RPMI7951 (cell line): Measurements from ENCODE around the gene CTXN1. TPM values are rescaled to one million over a fixed set of nuclear protein-coding genes. Genes with fewer than 3 reads are reported as not detected.
"Not testable (repeated sequence)": the region's sequence is repeated elsewhere in the genome, so short reads cannot be mapped to it uniquely, and the experiment has no call there.

Source experiments
- DNase-seq: peaks from one replicate; pipeline ENCODE4 v3.0.0-alpha.2; 2012; ENCODE audit warnings: low read depth
- total RNA-seq: library from RNA; depleted of rRNA; stranded (reverse); fragments of >200 nt; shearing (Covaris generic); gene quantifications from 2 replicates; pipeline ENCODE4 v1.2.3, GENCODE V29; 2014

The CTXN1 gene
- total RNA-seq, 1 experiment from 2014 or later = 1.2 TPM

DNA sequence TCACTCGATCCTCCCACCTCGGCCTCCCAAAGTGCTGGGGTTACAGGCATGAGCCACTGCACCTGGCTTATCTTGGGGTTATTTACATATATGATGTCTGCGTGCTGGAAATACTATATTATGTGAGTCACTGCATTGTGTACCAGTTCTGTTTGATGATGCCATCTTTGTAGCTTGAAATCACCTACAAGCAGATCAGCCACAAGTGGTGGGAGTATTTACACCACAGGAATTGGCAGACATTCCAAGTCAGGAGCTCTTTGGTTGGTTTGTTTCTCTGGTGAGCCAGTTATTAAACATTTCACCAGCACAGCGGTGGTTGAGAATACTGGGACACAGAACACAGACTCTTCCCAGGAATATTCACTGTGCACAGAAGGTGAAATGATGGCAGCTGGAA is 22.0 kb upstream of the CTXN1 start:
- DNase-seq = no peak

DNA sequence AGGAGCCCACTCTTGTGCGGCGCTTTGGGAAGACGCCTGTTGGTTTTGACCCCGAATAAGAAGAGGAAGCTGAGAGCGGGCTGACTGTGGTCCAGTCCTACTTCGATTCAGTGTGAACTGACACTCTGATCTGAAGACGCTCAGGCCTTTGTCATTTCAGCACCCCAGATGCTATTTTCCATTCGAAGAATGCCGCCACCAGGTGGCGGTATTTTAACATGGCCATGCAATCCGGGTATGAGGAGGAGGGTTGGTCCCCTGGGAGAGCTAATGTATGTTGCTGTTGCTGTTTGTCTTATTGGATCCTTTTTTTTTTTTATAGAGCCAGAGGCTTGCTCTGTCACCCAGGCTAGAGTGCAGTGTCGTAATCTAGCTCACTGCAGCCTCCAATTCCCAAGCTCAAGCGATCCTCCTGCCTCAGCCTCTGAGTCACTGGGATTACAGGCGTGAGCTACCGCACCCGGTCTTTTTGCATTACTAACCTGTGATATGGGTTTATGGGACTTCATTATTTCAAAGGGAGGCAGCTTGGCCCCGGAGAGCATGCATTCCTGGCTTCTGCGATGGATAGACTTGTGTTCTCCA is 18.3 kb upstream of the CTXN1 start:
- DNase-seq = peak; percentile 86

DNA sequence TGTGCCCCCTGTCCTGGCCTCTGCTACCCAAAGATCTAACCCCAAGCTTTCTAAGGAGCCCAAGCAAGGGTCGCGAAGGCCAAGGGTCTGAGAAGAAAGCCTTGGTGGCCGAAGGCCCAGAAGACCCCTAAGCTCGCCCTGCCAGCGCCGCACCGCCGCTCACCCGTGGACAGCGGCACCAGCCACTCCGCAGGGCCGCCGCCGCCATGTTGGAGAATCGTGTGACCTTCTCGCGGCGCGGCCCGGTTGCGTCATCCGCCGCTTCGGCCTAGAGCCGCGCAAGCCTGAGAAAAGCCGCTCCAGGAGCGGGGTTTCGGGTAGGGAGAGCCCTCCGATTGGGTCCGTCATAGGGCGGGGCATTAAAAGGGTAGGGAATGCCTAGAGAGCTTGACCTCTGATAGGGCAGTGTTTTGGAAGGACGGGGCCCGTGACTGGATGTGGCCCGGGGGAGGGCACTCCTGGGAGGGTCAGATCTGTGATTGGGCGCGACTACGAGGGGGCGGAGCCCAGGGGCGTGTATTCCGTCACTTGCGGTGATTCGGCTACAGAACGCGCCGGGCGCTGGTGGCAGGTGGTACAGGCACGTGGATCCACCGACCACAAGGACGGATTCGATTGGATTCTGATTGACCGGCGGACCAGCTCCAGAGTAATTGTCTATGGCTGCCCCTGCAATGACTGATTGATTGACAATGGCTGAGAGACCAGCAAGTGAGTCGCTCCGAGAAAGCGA is 17.7 kb upstream of the CTXN1 start, which contains the start of gene TIMM44:
TSS of gene TIMM44 (minus strand) at position 223 of the 733 bp plus-strand sequence. CDS start at position 208, 15 bp downstream.
- DNase-seq = peak; percentile 100

DNA sequence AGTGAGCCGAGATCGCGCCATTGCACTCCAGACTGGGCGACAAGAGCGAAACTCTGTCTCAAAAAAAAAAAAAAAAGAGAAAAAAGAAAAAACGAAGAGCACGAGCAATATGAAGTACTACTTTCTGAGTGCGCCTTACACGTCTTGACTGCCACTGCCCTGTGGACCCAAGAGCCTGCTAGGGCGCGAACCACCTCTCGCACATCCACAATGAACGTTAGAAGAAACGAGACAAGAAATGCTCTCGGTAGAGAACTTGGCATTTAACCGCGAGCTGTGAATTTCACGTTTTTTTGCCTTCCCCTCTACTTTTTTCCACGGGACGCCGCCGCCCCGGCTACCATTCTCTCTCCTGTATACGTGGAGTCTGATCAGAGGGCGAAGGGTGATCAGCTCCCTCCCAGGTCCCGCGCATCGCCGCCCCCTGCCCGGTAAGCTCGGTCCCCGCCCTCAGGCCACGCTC is 17.1 kb upstream of the CTXN1 start:
- no peak for DNase-seq

DNA sequence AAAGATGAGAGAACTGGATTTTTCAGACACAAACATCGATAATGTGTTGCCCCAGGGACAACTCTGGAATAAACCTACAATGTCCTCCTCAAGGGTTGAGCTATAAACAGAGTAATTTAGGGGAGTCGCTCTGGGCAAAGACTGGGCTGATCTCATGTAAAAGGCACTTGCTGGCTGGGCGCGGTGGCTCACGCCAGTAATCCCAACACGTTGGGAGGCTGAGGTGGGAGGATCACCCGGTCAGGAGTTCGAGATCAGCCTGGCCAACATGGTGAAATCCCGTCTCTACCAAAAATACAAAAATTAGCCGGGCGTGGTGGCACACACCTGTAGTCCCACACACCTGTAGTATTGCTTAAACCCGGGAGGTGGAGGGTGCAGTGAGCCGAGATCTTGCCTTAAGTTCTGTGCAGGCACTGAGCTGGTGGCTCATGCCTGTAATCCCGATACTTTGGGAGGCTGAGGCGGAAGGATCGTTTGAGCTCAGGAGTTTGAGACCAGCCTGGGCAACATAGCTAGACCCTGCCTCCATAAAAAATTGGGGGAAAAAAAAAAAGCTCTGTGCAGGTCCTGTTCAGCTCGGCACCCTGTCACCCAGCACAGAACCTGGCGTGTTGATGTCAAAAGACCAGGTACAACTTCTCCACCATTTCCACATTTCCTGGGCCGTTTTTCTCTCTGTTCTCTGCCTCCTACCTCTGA is 16.1 kb upstream of the CTXN1 start:
- no peak for DNase-seq

DNA sequence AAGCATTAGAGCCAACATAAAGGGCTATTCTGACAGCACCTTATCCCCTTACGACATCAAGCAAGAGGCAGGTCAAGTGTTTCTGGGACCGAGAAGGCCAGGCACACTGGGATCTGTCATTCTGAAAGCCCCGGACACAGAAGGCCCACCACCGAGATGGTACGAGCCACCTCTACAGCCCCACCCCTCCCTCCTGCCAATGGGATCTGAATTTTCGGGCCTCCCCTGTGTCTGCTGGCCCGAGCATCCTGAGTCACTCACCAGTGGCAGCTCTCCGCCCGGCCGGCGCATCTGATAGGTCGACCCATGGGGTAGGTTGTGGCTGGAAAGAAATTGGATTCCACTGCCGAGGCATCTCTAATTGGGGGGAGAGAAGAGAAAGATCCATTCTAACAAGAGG is 14.9 kb upstream of the CTXN1 start:
- DNase-seq = no peak

DNA sequence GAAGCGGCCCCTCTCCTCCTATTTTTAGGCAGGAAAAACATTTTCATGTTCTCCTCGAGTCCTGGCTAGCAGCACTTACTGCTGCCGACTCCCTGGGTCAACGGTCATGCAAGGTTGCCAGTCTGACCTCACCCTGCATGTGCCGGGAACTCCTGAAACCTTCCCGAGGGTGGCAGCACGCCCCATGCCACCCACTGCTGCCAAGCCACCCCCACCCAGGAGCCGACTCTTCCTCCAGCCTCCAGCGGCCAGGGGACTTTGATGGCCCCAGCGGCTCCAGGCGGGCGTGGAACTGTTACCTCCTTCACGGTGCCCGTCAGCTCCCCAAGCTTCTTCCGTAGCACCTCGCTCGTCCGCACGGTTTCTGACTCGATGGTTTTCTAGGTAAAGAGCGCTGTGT is 8.8 kb upstream of the CTXN1 start:
- no peak for DNase-seq

DNA sequence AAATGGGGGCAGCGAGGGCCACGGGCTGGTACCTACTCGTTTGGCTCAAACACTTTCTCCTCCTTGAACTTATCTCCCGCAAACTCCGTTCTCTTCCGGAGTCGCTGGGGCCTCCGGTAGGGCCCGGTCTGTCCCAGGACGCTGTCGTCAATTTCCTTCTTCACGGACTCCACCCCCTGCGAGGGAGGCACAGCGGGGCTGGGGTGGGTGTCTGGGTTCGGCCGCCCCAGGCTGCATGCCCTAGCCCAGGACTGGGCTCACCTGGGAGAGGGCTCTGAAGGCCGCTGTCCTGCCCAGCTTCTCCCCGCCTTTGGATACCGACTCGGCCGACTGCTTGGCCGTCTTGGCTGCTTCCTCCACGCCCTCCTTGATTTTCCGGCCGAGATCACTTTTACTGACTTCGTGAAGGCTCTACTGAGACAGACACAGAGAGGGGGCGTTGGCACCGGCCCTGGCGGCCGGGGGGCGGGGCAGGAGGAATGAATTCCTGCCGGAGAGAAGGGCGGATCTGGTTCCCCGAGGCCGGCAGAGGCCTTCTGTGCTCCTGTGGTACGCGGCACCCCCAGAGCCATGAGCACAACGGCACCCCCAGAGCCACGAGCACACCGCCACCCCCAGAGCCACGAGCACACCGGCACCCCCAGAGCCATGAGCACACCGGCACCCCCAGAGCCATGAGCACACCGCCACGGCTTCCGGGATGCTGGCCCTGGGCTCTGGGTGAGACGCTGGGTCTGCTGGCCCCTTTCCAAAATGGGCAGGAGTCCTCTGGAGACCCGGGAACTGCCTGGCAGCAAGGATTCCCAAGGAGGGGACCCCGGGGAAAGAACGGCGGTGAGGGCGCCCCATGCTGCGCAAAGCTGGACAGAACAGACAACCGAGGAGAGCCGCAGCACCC is 8.1 kb upstream of the CTXN1 start:
- no peak for DNase-seq

DNA sequence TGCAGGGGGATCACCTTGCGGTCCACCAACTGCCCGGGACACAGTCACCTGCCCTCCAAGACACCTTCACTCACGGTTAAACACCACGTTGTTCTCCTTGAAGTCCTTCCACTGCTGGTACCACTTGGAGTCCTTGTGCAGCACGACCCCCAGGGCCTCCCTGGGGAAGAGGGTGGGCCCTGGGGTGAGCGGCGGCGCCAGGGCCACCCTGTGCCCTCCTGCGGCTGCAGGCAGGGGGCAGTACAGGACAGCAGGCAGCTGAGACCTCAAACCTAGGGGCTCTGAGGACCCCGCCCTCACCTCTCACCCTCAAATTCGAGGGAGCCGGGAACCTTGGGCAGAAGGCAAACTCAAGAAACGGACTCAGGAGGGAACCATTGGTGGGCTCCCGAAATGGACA is 7.5 kb upstream of the CTXN1 start:
- no peak for DNase-seq

DNA sequence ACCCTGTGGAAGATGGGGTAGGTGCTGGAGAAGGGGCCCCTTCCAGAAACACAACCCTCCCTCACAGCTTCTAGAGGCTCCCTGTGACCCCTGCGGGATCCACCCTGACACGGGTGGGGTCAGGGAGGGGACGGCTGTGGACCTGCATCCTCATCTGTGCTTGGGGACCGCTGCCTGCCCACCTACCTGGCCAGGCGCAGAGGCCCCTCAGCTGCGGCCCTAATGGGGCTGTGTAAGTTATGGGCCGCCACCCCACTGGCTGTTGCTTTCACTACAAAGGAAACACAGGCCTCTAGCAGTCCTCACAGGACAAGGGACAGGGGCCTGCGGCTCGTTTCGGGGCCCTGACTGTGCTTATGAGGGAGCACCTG is 7.0 kb upstream of the CTXN1 start:
- DNase-seq = no peak

DNA sequence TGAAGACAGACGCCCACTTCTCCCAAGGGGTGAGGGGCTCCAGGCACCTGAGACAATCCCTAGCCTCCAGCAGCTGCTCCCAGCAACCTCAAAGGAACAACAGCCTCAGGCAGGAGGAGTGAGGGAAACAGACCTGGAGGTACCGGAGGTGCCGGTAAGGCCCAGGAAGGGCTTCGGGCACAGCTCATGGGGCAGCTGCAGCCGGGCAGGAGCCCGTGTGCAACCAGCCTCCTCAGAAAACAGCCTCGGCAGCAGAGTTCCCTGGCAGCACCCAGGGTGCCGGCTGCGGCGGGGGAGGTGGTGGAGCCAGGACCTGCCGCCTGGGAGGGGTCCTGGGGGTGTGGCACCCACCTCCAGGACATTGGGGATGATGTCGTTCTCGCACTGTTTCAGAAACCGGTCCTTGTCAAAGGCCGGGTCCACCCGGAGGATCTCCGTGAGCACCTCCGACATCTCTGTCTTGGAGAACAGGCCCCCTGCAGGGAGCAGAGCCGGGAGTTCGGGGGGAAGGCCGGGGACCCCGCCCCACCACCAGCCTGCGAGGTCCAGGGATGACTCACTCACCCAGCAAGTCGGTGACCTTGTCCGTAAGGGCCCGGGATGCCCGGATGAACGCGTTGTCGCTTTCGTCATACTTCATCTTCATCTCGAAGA is 6.5 kb upstream of the CTXN1 start:
- DNase-seq = no peak

DNA sequence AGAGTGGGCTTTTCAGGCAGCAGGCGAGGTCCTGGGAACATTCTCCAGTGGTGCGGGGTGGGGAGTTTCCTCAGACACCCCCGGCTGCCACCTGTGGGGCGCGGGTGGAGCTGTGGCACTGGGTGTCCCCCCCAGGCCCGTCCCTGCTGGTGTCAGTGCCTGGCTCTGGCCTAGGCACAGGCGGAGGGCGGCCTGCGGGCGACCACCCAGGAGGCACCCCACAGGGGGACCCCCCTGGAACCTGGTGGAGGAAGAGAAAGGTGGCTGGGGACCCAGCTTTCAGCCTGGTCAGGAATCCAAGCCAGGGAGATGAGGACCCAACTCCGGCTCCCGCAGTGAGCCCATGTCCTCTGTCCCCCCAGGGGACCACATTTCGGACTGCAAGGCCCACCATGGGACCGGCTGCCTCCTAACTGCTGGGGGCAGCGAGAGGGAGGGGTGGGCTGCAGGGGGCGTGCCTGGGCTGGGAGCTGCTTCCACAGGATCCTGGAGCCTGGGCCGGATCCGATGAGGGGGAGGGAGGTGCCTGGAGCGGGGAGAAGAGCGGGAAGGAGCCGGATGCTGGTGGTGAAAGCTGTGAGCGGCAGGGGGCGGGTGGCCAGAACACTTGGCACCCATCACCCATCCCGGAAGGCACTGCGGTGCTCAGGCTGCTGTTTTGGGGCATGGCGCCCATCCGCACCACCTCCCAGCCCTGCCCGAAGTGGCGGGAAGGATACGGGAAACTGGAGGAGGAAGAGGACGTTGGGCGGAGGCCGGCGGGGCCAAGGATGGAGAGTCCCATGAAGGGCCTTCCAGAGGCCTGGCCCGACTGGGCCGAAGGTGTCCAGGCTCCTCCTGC is 5.5 kb upstream of the CTXN1 start:
- no peak for DNase-seq

DNA sequence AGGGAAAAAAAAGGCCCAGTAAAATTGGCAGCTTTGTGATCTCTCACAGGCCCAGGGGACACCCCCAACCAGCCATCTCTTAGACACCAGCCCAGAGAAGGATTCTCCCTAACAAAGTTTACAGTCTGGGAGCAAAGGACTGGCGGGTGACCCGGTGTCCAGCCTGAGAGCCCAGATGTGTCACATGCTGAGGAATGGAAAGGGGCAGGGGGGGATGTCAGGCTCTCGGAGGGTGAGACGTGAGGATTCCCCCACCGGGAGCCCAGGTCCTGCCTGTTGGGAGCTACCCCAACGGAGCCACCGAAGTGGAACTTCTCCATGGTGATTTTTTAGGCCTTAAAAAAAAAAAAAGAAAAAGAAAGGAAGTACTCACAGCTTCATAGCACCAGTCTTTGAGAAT is 4.8 kb upstream of the CTXN1 start:
- no peak for DNase-seq

DNA sequence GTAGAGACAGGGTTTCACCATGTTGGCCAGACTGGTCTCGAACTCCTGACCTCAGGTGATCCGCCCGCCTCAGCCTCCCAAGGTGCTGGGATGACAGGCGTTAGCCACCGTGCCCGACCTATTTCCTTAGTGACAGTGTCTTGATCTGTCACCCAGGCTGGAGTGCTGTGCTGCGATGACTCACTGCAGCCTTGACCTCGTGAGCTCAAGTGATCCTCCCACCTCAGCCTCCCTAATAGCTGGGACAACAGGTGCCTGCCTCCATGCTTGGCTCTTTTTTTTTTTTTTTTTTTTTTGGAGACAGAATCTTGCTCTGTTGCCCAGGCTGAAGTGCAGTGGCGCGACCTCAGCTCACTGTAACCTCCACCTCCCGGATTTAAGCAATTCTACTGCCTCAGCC is 4.1 kb upstream of the CTXN1 start:
- DNase-seq = not testable (repeated sequence)

DNA sequence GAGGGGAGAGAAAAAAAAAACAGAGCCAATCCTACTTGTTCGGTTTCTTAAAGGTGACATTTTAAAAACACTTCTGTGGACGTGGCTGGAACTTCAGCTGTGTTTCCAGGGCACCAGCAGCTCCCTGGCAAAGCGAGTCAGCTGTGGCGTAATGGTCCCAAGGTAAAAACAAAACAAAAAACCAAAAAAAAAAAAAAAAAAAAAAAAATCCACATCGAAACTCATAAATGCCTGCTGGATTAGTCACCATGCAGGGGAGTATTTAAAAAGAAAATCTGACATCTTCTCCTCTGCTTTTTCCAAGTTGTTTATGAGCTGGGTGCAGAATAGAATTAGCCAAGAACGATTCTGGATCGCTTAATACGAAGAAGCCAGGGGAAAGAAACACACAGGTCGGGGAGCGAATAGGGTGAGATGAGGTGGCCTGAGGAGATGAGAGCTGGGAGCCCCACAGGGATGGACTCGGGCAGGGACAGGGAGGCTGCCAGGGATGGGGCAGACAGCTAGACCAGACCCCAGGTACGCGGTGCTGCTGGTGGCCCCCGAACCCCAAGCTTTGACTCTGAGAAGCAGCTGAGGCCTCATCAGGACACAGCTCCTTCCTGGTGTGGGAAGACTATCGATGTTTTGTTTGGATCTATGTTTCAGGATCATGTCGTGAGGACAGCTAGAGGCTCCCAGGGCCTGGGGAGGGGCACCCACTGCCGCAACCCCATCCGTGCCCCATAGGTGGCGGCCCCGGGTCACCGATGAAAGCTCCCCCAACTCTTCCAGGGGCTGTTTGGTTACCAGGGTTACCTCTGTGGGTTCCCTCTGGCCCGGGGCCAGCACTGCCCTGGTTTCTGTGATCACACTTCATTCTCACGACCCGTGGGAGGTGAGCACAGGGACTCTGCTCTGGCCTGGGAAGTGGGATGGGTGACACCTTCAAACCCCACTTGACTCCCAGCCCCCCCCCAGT is 3.1 kb upstream of the CTXN1 start:
- peak; percentile 78 for DNase-seq

DNA sequence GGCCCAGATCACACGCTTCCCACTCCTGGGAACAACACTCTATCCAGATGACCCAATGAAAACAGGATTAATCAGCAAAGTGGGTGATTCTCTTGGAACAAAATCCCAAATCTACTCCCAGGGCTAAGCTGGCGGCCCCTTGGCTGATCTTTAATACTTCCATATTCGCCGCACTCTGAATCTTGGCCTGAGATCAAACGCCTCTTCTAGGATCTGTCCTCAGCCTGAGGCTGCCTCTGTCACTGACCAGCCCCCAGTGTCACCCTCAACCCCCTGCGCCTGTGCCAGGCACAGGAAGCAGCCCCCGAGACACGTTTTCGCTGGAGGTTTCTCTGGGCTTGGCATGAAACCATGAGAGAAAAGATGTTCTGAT is 2.4 kb upstream of the CTXN1 start:
- DNase-seq = no peak

DNA sequence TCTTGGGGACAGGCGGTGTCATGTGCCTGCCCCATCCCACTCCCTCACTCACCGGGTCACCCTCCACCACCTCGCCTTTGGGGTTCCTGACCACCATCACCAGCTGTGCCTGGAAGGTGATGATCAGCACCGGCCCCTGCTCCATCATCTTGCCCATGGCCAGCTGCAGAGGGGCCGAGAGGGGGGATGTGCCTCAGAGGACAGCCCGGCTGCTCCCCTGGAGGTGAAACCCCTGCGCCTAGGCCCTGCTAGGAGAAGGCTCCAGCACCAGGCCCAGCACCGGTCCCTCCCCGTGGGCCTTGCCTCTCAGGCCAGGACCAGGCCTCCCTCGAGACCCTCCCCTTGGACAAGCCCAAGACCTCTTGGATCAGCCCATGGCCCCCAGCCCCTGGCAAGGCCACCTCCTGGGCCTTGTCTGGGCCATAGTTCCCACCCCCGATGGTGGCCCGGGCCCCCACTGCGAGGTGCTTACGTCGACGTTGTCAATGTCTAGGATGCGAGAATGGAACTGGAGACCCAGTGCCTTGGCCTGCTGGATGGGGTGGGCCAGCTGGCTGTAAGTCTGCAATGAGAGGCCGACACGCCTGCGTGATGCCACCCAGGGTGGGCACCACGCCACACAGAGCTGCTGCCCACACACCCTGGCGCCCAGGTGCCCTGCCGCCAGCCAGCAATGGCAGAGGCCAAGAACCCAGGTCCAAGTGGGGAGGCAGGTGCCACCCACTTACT is 1.8 kb upstream of the CTXN1 start:
- DNase-seq = no peak

DNA sequence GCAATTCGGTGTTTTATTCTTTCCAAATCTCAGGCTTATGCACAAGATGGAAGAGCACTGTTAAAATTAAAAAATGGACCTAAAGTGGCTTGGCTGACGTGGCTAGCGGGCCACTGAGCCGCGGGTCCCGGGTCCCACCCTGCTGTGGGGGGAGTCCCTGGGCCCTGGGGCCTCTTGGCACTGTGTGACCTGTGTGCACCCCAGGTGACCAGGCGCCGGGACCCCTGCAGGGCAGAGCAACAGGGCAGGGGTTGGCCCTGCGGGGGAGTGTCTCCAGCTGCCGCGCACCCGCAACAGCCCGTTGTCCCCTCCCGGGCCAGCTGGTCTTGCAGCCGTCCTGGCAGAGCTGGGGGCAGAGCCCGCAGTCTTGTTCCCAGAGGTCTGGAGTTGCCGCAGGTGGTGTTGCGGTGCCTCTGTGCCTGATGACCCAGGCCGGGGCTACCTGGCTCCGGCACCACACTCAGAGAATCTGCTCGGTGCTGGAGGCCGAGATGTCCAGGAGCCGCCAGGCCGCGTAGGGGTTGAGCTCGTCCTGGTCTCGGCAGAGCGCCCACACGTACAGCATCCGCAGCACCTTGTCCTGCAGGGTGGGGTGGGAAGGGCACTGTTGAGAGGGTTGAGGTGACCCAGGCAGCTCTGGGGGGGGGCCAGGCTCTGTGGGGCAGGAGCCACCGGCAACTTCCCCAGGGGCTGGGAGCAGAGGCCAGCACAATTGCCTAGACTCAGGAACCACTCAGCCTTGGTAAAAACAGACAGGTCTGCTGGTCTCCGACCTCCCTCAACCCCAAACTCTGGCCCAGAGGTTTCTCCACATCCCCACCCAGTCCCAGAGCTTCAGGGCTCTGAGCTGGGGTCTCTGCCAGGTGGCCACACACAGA is 1.0 kb upstream of the CTXN1 start:
- DNase-seq = no peak
